OCI-LY7 (cell line): ENCODE data around the gene CHCHD6.
A peak's percentile ranks its signal among the peaks of the same experiment; 100 is the strongest.

ENCODE experiments used
- CTCF ChIP-seq: fragments of 200-600 bp; sonication (generic); conservative IDR thresholded peaks from 2 replicates; pipeline ENCODE4 v1.5.1; 2014; ENCODE audit warnings: mild to moderate bottlenecking, antibody characterized with exemption, low read length, moderate library complexity, mixed read lengths
- EZH2phosphoT487 ChIP-seq: fragments of 200-600 bp; sonication (generic); IDR thresholded peaks from 2 replicates; pipeline ENCODE4 v1.6.1; 2018; ENCODE audit warnings: low read depth, borderline replicate concordance, mild to moderate bottlenecking, mixed run types, antibody characterized with exemption, low read length, moderate library complexity, mixed read lengths

- TF ChIP-seq CTCF = peak; percentile 58; the same call in 1 of the 2 replicates
- no peak for TF ChIP-seq EZH2phosphoT487
Measured at GRCh38 chr3:126737527-126737926, 33.5 kb downstream of the CHCHD6 start.
